Activated naive CD8-positive, alpha-beta T cell treated with anti-CD3 and anti-CD28 coated beads, Interleukin-2, amount 10 ng/mL, durations not matched to agents 7 days and 5 days (primary cell): ENCODE data around the gene BRSK2. TPM values are rescaled to one million over a fixed set of nuclear protein-coding genes. Genes with fewer than 3 reads are reported as not detected.

Source experiments
- ATAC-seq: fragments of 150-1000 bp; cut with Tn5 transposase; one replicate; pipeline ENCODE4 v1.10.0; 2021; ENCODE audit warnings: low read depth, moderate library complexity
- POLR2A ChIA-PET: fragments of 350-600 bp; sonication (Branson Sonifier 250); formaldehyde crosslinking; loops from one replicate; lab custom pipeline; 2021; ENCODE audit warnings: antibody characterized with exemption; lab: Charles Lee
- DNase-seq: peaks from one replicate; pipeline ENCODE4 v3.0.0; 2021
- H3K27ac Mint-ChIP-seq: one replicate; pipeline ENCODE4 v1.8.0; 2022; ENCODE audit warnings: mild to moderate bottlenecking, mixed read lengths
- H3K27me3 Mint-ChIP-seq: one replicate; pipeline ENCODE4 v1.8.0; 2022; ENCODE audit warnings: mild to moderate bottlenecking, moderate library complexity, mixed read lengths
- H3K36me3 Mint-ChIP-seq: one replicate; pipeline ENCODE4 v1.8.0; 2021; ENCODE audit warnings: mild to moderate bottlenecking, mixed read lengths
- H3K4me1 Mint-ChIP-seq: one replicate; pipeline ENCODE4 v1.8.0; 2021; ENCODE audit warnings: mixed read lengths
- H3K4me3 Mint-ChIP-seq: one replicate; pipeline ENCODE4 v1.8.0; 2022; ENCODE audit warnings: mild to moderate bottlenecking, moderate library complexity, mixed read lengths
- H3K9me3 Mint-ChIP-seq: one replicate; pipeline ENCODE4 v1.8.0; 2021; ENCODE audit warnings: mixed read lengths
- total RNA-seq, 2 experiments: library from RNA; stranded (reverse); gene quantifications; one replicate each; pipeline ENCODE4 v1.2.3, GENCODE V29; 2021

Gene BRSK2
- total RNA-seq, 2 experiments from 2014 or later, result 0.36 to 0.37 TPM

- no peak overlapping the region for H3K27ac Mint-ChIP-seq
- DNase-seq (no peak), ATAC-seq (no peak)
- peaks cover 6% of the 10 kb centered on the region for H3K9me3 Mint-ChIP-seq
- H3K36me3 Mint-ChIP-seq, result no peaks in the 10 kb centered on the region
- H3K4me1 Mint-ChIP-seq, result no peaks in the 10 kb centered on the region
- no peak overlapping the region for H3K4me3 Mint-ChIP-seq
- POLR2A ChIA-PET, result no interaction called here
- no peaks in the 10 kb centered on the region for H3K27me3 Mint-ChIP-seq
Observed at GRCh38 chr11:1360181-1360834, 29.4 kb upstream of the BRSK2 start.

- no peaks in the 10 kb centered on the region for H3K4me1 Mint-ChIP-seq
- H3K36me3 Mint-ChIP-seq, result no peaks in the 10 kb centered on the region
- H3K9me3 Mint-ChIP-seq, result peaks cover 11% of the 10 kb centered on the region
- ATAC-seq, result no peak
- DNase-seq, result no peak
- H3K4me3 Mint-ChIP-seq, result no peak overlapping the region
- no peak overlapping the region for H3K27ac Mint-ChIP-seq
- POLR2A ChIA-PET, result no interaction called here
- H3K27me3 Mint-ChIP-seq, result no peaks in the 10 kb centered on the region
Observed at GRCh38 chr11:1360835-1361357, 28.8 kb upstream of the BRSK2 start.

- DNase-seq (no peak), ATAC-seq (no peak)
- POLR2A ChIA-PET, result no interaction called here
- Mint-ChIP-seq H3K9me3 (peaks cover 17% of the 10 kb centered on the region), H3K27me3 (no peaks in the 10 kb centered on the region), H3K36me3 (no peaks in the 10 kb centered on the region), H3K4me3 (no peak overlapping the region), H3K27ac (no peak overlapping the region), H3K4me1 (no peaks in the 10 kb centered on the region)
Observed at GRCh38 chr11:1361882-1362281, 27.9 kb upstream of the BRSK2 start.

GRCh38 chr11:1367721-1368120, 22.0 kb upstream of the BRSK2 start:
- DNase-seq (no peak), ATAC-seq (no peak)
- H3K27ac Mint-ChIP-seq, result no peak overlapping the region
- POLR2A ChIA-PET, result interaction anchor here (0.7 kb wide), 1 partner anchor 49 kb away, joined by 3 read pairs; no protein-coding TSS in a partner anchor
- H3K36me3 Mint-ChIP-seq, result no peaks in the 10 kb centered on the region
- H3K27me3 Mint-ChIP-seq, result no peaks in the 10 kb centered on the region
- no peaks in the 10 kb centered on the region for H3K4me1 Mint-ChIP-seq
- H3K9me3 Mint-ChIP-seq, result peaks cover 21% of the 10 kb centered on the region
- H3K4me3 Mint-ChIP-seq, result no peak overlapping the region

GRCh38 chr11:1368216-1368615, 21.5 kb upstream of the BRSK2 start:
- ATAC-seq, result no peak
- H3K4me3 Mint-ChIP-seq, result no peak overlapping the region
- H3K27ac Mint-ChIP-seq, result no peak overlapping the region
- no peaks in the 10 kb centered on the region for H3K4me1 Mint-ChIP-seq
- no peaks in the 10 kb centered on the region for H3K27me3 Mint-ChIP-seq
- POLR2A ChIA-PET, result no interaction called here
- no peak for DNase-seq
- no peaks in the 10 kb centered on the region for H3K36me3 Mint-ChIP-seq
- H3K9me3 Mint-ChIP-seq, result peaks cover 21% of the 10 kb centered on the region

GRCh38 chr11:1368966-1369365, 20.8 kb upstream of the BRSK2 start:
- ATAC-seq (no peak), DNase-seq (no peak)
- Mint-ChIP-seq H3K4me1 (no peaks in the 10 kb centered on the region), H3K36me3 (no peaks in the 10 kb centered on the region), H3K9me3 (peaks cover 18% of the 10 kb centered on the region), H3K27me3 (no peaks in the 10 kb centered on the region), H3K27ac (no peak overlapping the region), H3K4me3 (no peak overlapping the region)
- POLR2A ChIA-PET, result no interaction called here

GRCh38 chr11:1369371-1370005, 20.2 kb upstream of the BRSK2 start:
- Mint-ChIP-seq H3K27me3 (no peaks in the 10 kb centered on the region), H3K4me3 (no peak overlapping the region), H3K9me3 (peaks cover 17% of the 10 kb centered on the region), H3K27ac (no peak overlapping the region), H3K36me3 (no peaks in the 10 kb centered on the region), H3K4me1 (no peaks in the 10 kb centered on the region)
- ATAC-seq (no peak), DNase-seq (no peak)
- POLR2A ChIA-PET, result no interaction called here

- POLR2A ChIA-PET, result no interaction called here
- H3K27me3 Mint-ChIP-seq, result no peaks in the 10 kb centered on the region
- peaks cover 13% of the 10 kb centered on the region for H3K9me3 Mint-ChIP-seq
- ATAC-seq (no peak), DNase-seq (no peak)
- no peak overlapping the region for H3K27ac Mint-ChIP-seq
- no peaks in the 10 kb centered on the region for H3K4me1 Mint-ChIP-seq
- no peaks in the 10 kb centered on the region for H3K36me3 Mint-ChIP-seq
- no peak overlapping the region for H3K4me3 Mint-ChIP-seq
Observed at GRCh38 chr11:1370186-1371025, 19.3 kb upstream of the BRSK2 start.

GRCh38 chr11:1371026-1371325, 18.8 kb upstream of the BRSK2 start:
- H3K27me3 Mint-ChIP-seq, result no peaks in the 10 kb centered on the region
- no peak overlapping the region for H3K4me3 Mint-ChIP-seq
- no peak for ATAC-seq
- H3K9me3 Mint-ChIP-seq, result peaks cover 10% of the 10 kb centered on the region
- H3K27ac Mint-ChIP-seq, result no peak overlapping the region
- no peak for DNase-seq
- H3K4me1 Mint-ChIP-seq, result no peaks in the 10 kb centered on the region
- POLR2A ChIA-PET, result no interaction called here
- H3K36me3 Mint-ChIP-seq, result no peaks in the 10 kb centered on the region

GRCh38 chr11:1371377-1371776, 18.4 kb upstream of the BRSK2 start:
- POLR2A ChIA-PET, result no interaction called here
- no peak for DNase-seq
- H3K27me3 Mint-ChIP-seq, result no peaks in the 10 kb centered on the region

GRCh38 chr11:1371836-1372465, 17.8 kb upstream of the BRSK2 start:
- no peaks in the 10 kb centered on the region for H3K27me3 Mint-ChIP-seq
- no peaks in the 10 kb centered on the region for H3K36me3 Mint-ChIP-seq
- no peaks in the 10 kb centered on the region for H3K4me1 Mint-ChIP-seq
- POLR2A ChIA-PET, result no interaction called here
- peaks cover 3% of the 10 kb centered on the region for H3K9me3 Mint-ChIP-seq
- ATAC-seq (no peak), DNase-seq (no peak)
- H3K27ac Mint-ChIP-seq, result no peak overlapping the region
- no peak overlapping the region for H3K4me3 Mint-ChIP-seq

More at GRCh38 chr11:1371377-1371776, 18.4 kb upstream of the BRSK2 start:
- H3K4me1 Mint-ChIP-seq, result no peaks in the 10 kb centered on the region
- ATAC-seq, result no peak
- no peak overlapping the region for H3K4me3 Mint-ChIP-seq
- no peaks in the 10 kb centered on the region for H3K36me3 Mint-ChIP-seq
- no peak overlapping the region for H3K27ac Mint-ChIP-seq
- peaks cover 8% of the 10 kb centered on the region for H3K9me3 Mint-ChIP-seq

- POLR2A ChIA-PET, result no interaction called here
Observed at GRCh38 chr11:1372660-1373059, 17.1 kb upstream of the BRSK2 start.

GRCh38 chr11:1373536-1374214, 16.1 kb upstream of the BRSK2 start:
- Mint-ChIP-seq H3K27ac (no peak overlapping the region), H3K4me1 (no peaks in the 10 kb centered on the region)
- POLR2A ChIA-PET, result no interaction called here

More at GRCh38 chr11:1372660-1373059, 17.1 kb upstream of the BRSK2 start:
- ATAC-seq (no peak), DNase-seq (no peak)
- no peaks in the 10 kb centered on the region for H3K27me3 Mint-ChIP-seq
- no peak overlapping the region for H3K4me3 Mint-ChIP-seq
- H3K9me3 Mint-ChIP-seq, result peaks cover 2% of the 10 kb centered on the region
- H3K27ac Mint-ChIP-seq, result no peak overlapping the region
- no peaks in the 10 kb centered on the region for H3K36me3 Mint-ChIP-seq
- H3K4me1 Mint-ChIP-seq, result no peaks in the 10 kb centered on the region

More at GRCh38 chr11:1373536-1374214, 16.1 kb upstream of the BRSK2 start:
- Mint-ChIP-seq H3K36me3 (no peaks in the 10 kb centered on the region), H3K27me3 (no peaks in the 10 kb centered on the region), H3K4me3 (no peak overlapping the region), H3K9me3 (no peaks in the 10 kb centered on the region)
- DNase-seq (no peak), ATAC-seq (no peak)
